K562 (cell line): Measurements from ENCODE around the gene FFAR1. TPM values are rescaled to one million over a fixed set of nuclear protein-coding genes. Genes with fewer than 3 reads are reported as not detected.

Experiments
- CREB1 ChIP-seq, 2 experiments: sonication (generic) in 1 of 2; formaldehyde crosslinking in 1 of 2; IDR thresholded peaks; 2 replicates each; pipeline versions ENCODE4 v1.6.1 to v1.8.0; 2012 to 2022; ENCODE audit warnings: inconsistent platforms in 1 of 2, mild to moderate bottlenecking in 1 of 2, missing genetic modification reagents in 1 of 2, moderate library complexity in 1 of 2
- E2F5 ChIP-seq: sonication (generic); formaldehyde crosslinking; IDR thresholded peaks from 2 replicates; pipeline ENCODE4 v1.8.0; 2022; ENCODE audit warnings: mild to moderate bottlenecking, missing genetic modification reagents
- GTF2F1 ChIP-seq: IDR thresholded peaks from 2 replicates; pipeline ENCODE4 v1.6.1; 2011; ENCODE audit warnings: low read depth, low read length, improper control_type of control experiment
- ILK ChIP-seq: fragments of 450-650 bp; IDR thresholded peaks from 2 replicates; pipeline ENCODE4 v1.6.1; 2016; ENCODE audit warnings: missing genetic modification characterization, low read depth, mild to moderate bottlenecking, missing compliant biosample characterization, moderate library complexity, borderline replicate concordance
- POLR2A ChIP-seq: fragments of 450-650 bp; conservative IDR thresholded peaks from 2 replicates; pipeline ENCODE4 v1.6.1; 2016
- POLR2AphosphoS5 ChIP-seq: IDR thresholded peaks from 2 replicates; pipeline ENCODE4 v1.6.1; 2011; ENCODE audit warnings: mild to moderate bottlenecking, low read depth, low read length, moderate library complexity; ENCODE audit not compliant: control insufficient read depth, insufficient read depth
- PREB ChIP-seq: sonication (generic); formaldehyde crosslinking; IDR thresholded peaks from 2 replicates; pipeline ENCODE4 v1.8.1; 2023; ENCODE audit warnings: mild to moderate bottlenecking, missing genetic modification reagents
- SMC3 ChIP-seq: conservative IDR thresholded peaks from 2 replicates; pipeline ENCODE4 v1.6.1; 2011; ENCODE audit warnings: low read depth, low read length, improper control_type of control experiment; ENCODE audit not compliant: insufficient read depth
- SRSF7 ChIP-seq: fragments of 200-400 bp; formaldehyde crosslinking; optimal IDR thresholded peaks from 2 replicates; pipeline ENCODE3; 2017; ENCODE audit warnings: mild to moderate bottlenecking, low read depth, low read length
- TBP ChIP-seq: optimal IDR thresholded peaks from 2 replicates; pipeline ENCODE3; 2011; ENCODE audit warnings: low read depth, low read length, improper control_type of control experiment
- ZKSCAN8 ChIP-seq: fragments of 200-800 bp; sonication (Bioruptor generic); IDR thresholded peaks from 2 replicates; pipeline ENCODE4 v1.6.1; 2016; ENCODE audit warnings: missing genetic modification characterization, missing compliant biosample characterization
- ZNF175 ChIP-seq: fragments of 200-800 bp; sonication (Bioruptor generic); IDR thresholded peaks from 2 replicates; pipeline ENCODE4 v1.6.1; 2016; ENCODE audit warnings: low read depth, mild to moderate bottlenecking, missing genetic modification characterization, missing compliant biosample characterization
- ZNF24 ChIP-seq: fragments of 450-650 bp; IDR thresholded peaks from 2 replicates; pipeline ENCODE4 v1.6.1; 2016
- ZNF512 ChIP-seq: IDR thresholded peaks from 2 replicates; pipeline ENCODE4 v1.6.1; 2016; ENCODE audit warnings: missing genetic modification characterization, missing compliant biosample characterization
- ZNF644 ChIP-seq: fragments of 200-800 bp; sonication (Bioruptor generic); IDR thresholded peaks from 2 replicates; pipeline ENCODE4 v1.6.1; 2016; ENCODE audit warnings: low read depth, missing genetic modification characterization, missing compliant biosample characterization
- polyA plus RNA-seq, 8 experiments: library from polyadenylated mRNA; depleted of rRNA in 4 of 8; stranded (reverse) in 5 of 8; unstranded in 3 of 8; fragments of >200 nt; fragmentation: Nextera tagmentation in 2 of 8; fragmentation: Illumina TruSeq in 1 of 8; extraction: Ambion mirVana in 2 of 8; extraction: Trizol in 1 of 8; gene quantifications; 2 replicates each; pipeline versions ENCODE4 v1.2.1 to v1.2.3, GENCODE V29; 2011 to 2014; ENCODE audit warnings: inconsistent platforms in 1 of 8, missing spikeins in 1 of 8
- total RNA-seq, 7 experiments: library from RNA; depleted of rRNA in 6 of 7; stranded (reverse); fragments of >200 nt in 6 of 7; fragmentation: Illumina TruSeq in 2 of 7; extraction: Trizol in 2 of 7; gene quantifications; 2 replicates each; pipeline versions ENCODE4 v1.2.1 to v1.2.3, GENCODE V29; 2011 to 2021; ENCODE audit warnings: low replicate concordance in 1 of 7
- TF ChIP-seq, protein P1 (sequence below): fragments of 450-650 bp; IDR thresholded peaks from 2 replicates; pipeline ENCODE4 v1.7.0; 2016; ENCODE audit warnings: borderline replicate concordance
- TF ChIP-seq, protein P2 (sequence below): fragments of 250-450 bp; sonication (Bioruptor Pico); IDR thresholded peaks from 2 replicates; pipeline ENCODE4 v1.5.1; 2021; ENCODE audit warnings: mild to moderate bottlenecking

FFAR1 gene
- total and polyA plus RNA-seq, 9 of the 15 experiments (the other 6 are each of a cell fraction or from before 2014, with no cell fraction given): not detected

DNA sequence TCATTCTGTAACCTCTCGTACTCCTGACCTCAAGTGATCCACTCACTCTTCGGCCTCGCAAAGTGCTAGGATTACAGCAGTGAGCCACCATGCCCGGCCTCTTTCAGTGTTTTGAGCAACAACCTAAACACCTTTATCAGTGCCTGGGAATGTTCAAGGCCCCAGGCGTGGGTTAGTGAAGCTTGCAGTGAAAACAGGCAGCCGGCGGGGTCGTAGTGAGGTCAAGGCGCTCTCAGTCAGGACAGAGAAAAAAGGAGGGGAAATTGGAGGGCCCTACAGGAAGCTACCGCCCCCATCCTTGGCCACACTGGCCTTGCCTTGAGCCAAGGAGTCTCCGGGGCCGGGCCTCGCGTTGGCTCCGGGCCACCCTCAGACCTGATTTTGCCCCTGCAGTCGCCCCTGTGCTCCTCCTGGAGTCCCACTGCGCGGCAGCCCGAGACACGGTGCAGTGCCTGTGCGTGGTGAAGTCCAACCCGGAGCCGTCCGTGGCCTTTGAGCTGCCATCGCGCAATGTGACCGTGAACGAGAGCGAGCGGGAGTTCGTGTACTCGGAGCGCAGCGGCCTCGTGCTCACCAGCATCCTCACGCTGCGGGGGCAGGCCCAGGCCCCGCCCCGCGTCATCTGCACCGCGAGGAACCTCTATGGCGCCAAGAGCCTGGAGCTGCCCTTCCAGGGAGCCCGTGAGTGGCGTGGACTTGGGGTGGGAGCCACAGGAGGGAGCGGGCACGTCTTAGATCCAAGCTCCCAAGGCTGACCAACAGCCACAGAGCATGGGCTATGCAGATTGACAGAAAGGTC lies 38.0 kb upstream of the FFAR1 start (continued):
- TF ChIP-seq SMC3 (no peak), ZNF175 (peak; percentile 77), ZNF24 (no peak), CREB1 (IDR thresholded peaks at IDR 0.05) (no peak; the same call in 1 of the 2 replicates), CREB1 (CRISPR knock-in tag; IDR thresholded peaks at IDR 0.05) (no peak), ZKSCAN8 (CRISPR knock-in tag) (peak; percentile 82; the same call in 1 of the 2 replicates), ZNF512 (tag) (no peak), ZNF644 (tag) (peak; percentile 51; the same call in 1 of the 2 replicates), GTF2F1 (no peak), POLR2AphosphoS5 (no peak; the same call in 1 of the 2 replicates), TBP (peak; percentile 42), E2F5 (CRISPR knock-in tag) (no peak), SRSF7 (no peak), ILK (tag) (no peak), PREB (no peak), POLR2A (peak; percentile 72)
- TF ChIP-seq, protein P1, sequence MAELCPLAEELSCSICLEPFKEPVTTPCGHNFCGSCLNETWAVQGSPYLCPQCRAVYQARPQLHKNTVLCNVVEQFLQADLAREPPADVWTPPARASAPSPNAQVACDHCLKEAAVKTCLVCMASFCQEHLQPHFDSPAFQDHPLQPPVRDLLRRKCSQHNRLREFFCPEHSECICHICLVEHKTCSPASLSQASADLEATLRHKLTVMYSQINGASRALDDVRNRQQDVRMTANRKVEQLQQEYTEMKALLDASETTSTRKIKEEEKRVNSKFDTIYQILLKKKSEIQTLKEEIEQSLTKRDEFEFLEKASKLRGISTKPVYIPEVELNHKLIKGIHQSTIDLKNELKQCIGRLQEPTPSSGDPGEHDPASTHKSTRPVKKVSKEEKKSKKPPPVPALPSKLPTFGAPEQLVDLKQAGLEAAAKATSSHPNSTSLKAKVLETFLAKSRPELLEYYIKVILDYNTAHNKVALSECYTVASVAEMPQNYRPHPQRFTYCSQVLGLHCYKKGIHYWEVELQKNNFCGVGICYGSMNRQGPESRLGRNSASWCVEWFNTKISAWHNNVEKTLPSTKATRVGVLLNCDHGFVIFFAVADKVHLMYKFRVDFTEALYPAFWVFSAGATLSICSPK: no peak
- TF ChIP-seq, protein P2, sequence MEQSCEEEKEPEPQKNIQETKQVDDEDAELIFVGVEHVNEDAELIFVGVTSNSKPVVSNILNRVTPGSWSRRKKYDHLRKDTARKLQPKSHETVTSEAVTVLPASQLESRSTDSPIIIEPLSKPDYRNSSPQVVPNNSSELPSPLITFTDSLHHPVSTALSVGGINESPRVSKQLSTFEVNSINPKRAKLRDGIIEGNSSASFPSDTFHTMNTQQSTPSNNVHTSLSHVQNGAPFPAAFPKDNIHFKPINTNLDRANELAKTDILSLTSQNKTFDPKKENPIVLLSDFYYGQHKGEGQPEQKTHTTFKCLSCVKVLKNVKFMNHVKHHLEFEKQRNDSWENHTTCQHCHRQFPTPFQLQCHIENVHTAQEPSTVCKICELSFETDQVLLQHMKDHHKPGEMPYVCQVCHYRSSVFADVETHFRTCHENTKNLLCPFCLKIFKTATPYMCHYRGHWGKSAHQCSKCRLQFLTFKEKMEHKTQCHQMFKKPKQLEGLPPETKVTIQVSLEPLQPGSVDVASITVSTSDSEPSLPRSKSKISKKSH (CRISPR knock-in tag): no peak
